ENCODE data around the gene PRKACG.

PRKACG gene

GRCh38 chr9:69013382-69013727 is 558 bp downstream of the PRKACG start:
- no peak overlapping the region for H3K27ac ChIP-seq
- no peak for TF ChIP-seq CTCF (IDR thresholded peaks at IDR 0.05)
- no peak for TF ChIP-seq ZFX (IDR thresholded peaks at IDR 0.05; ENCODE audit: borderline replicate concordance)

- H3K27ac ChIP-seq = no peak overlapping the region
- TF ChIP-seq CTCF (IDR thresholded peaks at IDR 0.05) (no peak), ZFX (IDR thresholded peaks at IDR 0.05; ENCODE audit: borderline replicate concordance) (no peak)
Measured at GRCh38 chr9:69012696-69013381, 1.1 kb downstream of the PRKACG start.

- H3K27ac ChIP-seq = no peak overlapping the region
- no peak for TF ChIP-seq ZFX (IDR thresholded peaks at IDR 0.05; ENCODE audit: borderline replicate concordance)
- no peak for TF ChIP-seq CTCF (IDR thresholded peaks at IDR 0.05)
Measured at GRCh38 chr9:69009708-69010107, 4.2 kb downstream of the PRKACG start.

GRCh38 chr9:69004836-69005235 is 9.1 kb downstream of the PRKACG start:
- H3K27ac ChIP-seq = no peak overlapping the region
- TF ChIP-seq CTCF (IDR thresholded peaks at IDR 0.05) (no peak), ZFX (IDR thresholded peaks at IDR 0.05; ENCODE audit: borderline replicate concordance) (no peak)

- TF ChIP-seq CTCF (IDR thresholded peaks at IDR 0.05) (no peak), ZFX (IDR thresholded peaks at IDR 0.05; ENCODE audit: borderline replicate concordance) (no peak)
- no peak overlapping the region for H3K27ac ChIP-seq
Measured at GRCh38 chr9:69003051-69003450, 10.9 kb downstream of the PRKACG start.

GRCh38 chr9:69001921-69002320 is 12.0 kb downstream of the PRKACG start:
- TF ChIP-seq ZFX (IDR thresholded peaks at IDR 0.05; ENCODE audit: borderline replicate concordance) (no peak), CTCF (IDR thresholded peaks at IDR 0.05) (no peak)
- H3K27ac ChIP-seq = no peak overlapping the region

GRCh38 chr9:68999393-69000105 is 14.4 kb downstream of the PRKACG start:
- H3K27ac ChIP-seq = no peak overlapping the region
- TF ChIP-seq ZFX (IDR thresholded peaks at IDR 0.05; ENCODE audit: borderline replicate concordance) = no peak
- TF ChIP-seq CTCF (IDR thresholded peaks at IDR 0.05) = peak; percentile 87
